C4-2B (cell line): ENCODE results near the gene SLC37A2.

Experiments
- H3K27ac ChIP-seq: fragments of 450-650 bp; 2 replicates; pipeline ENCODE4 v1.5.1; 2017
- ZFX ChIP-seq: fragments of 450-650 bp; IDR thresholded peaks from 2 replicates; pipeline ENCODE4 v1.6.1; 2017
- TF ChIP-seq, protein P1 (sequence below): fragments of 450-650 bp; conservative IDR thresholded peaks from 2 replicates; pipeline ENCODE4 v1.5.1; 2017; ENCODE audit warnings: mild to moderate bottlenecking

The SLC37A2 gene

DNA sequence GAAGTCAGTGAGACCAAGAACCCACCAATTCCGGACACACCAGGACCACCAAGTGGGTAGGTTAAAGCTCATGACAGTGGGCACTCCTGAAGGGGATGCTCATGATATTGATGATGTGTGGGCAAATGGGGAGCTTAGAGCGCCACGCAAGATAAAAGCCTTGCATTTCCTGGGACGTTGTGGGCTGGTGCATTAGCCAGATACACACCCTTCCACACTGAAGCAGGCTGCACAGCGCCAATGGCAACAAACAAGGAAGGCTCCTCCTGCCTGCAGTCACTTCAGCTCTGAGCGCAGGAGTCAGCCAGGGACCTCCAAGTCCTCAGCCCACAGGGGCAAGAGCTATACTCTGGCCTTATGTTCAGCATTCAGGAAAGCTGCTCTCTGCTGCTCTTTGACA is 27.7 kb downstream of the SLC37A2 start:
- no peak for TF ChIP-seq ZFX
- H3K27ac ChIP-seq, result no peak overlapping the region

DNA sequence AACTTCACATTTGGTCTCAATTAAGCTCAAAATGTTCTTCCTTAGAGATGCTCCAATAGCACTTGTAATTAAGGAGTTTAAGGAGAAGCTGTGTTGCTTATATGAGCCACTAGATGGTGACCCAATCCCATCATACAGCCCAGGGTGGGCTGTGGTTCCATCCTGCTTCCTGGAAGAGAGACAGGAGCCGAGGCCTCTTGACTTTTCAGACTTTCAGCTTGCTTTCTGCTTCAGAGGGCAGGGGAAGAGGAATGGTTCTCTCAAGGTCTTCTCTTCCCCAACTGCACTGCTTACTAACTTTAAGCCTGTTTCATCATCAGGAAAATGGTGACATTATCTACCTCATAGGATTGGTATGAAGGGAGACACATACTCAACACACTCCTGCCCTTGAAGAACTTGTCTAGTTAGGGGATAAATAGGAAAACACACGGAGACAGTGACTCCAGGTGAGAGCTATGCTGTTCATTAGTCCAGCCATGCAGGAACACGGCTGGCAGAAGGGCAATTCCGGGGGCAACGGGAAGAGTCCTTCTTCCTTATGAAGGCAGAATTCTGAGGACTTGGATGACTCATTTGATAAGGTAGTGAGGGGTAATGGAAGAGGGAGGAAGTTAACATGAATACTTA is 28.3 kb downstream of the SLC37A2 start:
- no peak overlapping the region for H3K27ac ChIP-seq

DNA sequence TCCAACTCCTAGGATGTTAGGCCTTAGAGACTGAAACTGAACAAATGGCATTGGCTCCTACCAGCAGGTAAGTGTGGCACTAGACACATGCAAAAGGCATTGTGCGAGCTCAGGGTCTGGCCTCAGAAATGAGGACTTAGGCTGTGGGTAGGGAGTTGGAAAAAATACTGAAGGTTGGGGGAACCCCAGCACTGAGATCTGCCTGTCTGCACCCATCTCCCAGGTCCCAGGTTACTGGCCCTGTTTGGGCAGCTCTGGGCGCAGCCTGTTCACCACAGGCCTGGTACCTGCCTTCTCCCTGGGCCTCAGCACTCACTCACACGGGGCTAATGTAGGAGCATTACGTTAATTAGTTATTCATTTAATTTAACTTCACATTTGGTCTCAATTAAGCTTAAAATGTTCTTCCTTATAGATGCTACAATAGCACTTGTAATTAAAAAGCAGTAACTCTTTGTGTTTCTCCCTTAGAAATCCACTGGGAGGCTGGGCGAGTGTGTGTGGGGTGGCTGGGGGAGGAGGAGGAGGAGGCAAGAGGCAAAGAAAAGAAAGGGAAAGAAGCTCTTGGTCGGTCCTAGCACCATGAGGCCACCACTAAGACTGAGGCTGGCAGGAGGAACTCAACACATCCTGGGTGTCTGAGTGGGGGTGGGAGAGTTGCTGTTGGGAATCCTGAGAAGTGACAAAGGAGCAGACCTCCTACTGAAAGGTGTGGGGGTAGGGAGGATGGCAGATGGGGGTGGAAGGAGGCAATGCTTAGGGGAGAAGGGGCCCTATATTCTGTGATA is 29.0 kb downstream of the SLC37A2 start:
- TF ChIP-seq, protein P1, sequence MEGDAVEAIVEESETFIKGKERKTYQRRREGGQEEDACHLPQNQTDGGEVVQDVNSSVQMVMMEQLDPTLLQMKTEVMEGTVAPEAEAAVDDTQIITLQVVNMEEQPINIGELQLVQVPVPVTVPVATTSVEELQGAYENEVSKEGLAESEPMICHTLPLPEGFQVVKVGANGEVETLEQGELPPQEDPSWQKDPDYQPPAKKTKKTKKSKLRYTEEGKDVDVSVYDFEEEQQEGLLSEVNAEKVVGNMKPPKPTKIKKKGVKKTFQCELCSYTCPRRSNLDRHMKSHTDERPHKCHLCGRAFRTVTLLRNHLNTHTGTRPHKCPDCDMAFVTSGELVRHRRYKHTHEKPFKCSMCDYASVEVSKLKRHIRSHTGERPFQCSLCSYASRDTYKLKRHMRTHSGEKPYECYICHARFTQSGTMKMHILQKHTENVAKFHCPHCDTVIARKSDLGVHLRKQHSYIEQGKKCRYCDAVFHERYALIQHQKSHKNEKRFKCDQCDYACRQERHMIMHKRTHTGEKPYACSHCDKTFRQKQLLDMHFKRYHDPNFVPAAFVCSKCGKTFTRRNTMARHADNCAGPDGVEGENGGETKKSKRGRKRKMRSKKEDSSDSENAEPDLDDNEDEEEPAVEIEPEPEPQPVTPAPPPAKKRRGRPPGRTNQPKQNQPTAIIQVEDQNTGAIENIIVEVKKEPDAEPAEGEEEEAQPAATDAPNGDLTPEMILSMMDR, result no peak
- no peak for TF ChIP-seq ZFX
- H3K27ac ChIP-seq, result no peak overlapping the region

More for the DNA sequence above, 28.3 kb downstream of the SLC37A2 start:
- TF ChIP-seq ZFX, result no peak
- TF ChIP-seq, protein P1, result peak; percentile 68

DNA sequence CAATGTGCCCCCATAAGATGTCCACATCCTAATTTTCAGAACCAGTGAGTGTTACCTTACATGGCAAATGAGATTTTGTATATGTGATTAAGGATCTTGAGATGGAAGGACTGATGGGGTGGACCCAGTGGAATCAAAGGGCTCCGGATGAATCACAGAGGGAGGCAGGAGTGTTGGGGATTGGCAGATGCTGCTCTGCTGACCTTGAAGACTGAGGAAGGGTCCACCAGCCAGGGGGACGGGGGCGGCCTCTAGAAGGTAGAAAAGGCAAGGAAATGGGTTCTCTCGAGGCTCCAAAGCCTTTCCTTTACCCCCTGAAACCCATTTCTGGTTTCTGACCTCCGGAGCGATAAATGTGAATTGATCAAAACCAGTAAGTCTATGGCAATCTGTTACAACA is 29.6 kb downstream of the SLC37A2 start:
- no peak overlapping the region for H3K27ac ChIP-seq
- TF ChIP-seq ZFX, result no peak
- TF ChIP-seq, protein P1, result no peak

DNA sequence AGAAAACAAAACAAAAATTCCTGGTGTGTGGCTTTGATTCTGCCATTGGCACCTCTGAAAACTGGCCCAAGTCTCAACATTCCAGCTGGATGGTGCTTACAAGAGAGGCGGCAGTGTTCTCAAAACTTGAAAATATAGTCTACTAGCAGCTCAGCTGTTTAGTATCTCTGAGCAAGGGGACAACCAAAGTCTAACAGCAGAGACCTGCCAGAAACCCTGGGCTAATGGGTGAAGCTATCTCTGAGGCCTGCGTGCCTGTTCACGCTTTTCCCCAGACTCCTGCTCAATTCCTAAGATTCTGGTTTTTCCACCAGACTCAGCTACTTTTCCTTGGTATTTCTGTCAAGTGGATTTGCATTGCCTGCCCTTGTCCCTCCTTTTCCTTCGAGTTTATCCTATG is 30.4 kb downstream of the SLC37A2 start:
- TF ChIP-seq ZFX, result no peak
- TF ChIP-seq, protein P1, result no peak
- H3K27ac ChIP-seq, result no peak overlapping the region

DNA sequence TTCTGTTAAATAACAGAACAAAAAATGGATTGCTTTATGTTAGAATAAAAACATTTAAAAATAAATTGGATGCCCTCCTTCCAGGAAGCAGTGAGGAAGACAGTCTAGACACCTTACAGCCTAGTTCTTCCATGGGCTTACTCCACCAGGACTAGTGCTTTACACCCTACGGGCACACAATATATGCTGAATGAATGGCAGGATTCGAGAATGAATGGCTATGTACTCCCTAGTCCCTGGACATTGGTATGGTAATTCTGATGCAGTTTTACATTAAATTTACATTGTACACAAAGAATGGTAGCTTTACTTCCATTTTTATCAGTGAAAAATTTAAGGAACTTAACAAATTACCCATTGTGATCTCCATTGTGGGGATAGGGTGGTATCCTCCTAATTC is 31.6 kb downstream of the SLC37A2 start:
- TF ChIP-seq, protein P1, result no peak
- no peak for TF ChIP-seq ZFX

DNA sequence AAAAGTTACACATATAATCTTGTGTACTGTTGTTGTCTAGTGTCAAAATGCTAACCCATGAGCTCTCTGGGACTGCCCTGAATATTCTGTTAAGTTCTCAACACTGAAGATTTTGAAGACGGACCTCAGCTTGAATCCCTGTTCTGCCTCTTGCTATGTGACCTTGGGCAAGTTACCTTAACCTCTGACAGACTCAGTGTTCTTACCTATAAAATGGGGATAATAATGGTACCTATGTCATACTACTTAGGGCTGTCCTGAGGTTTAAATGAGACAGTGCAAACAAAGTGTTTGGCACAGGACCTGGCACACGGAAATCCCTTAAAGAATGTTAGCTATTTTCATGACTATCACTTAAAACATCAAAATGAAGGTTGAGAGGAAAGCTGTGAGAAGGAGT is 37.0 kb downstream of the SLC37A2 start:
- no peak overlapping the region for H3K27ac ChIP-seq
- TF ChIP-seq, protein P1, result no peak
- TF ChIP-seq ZFX, result no peak

More for the DNA sequence above, 31.6 kb downstream of the SLC37A2 start:
- no peak overlapping the region for H3K27ac ChIP-seq
